Measurements from ENCODE around the gene NUDC. TPM values are rescaled to one million over a fixed set of nuclear protein-coding genes. Genes with fewer than 3 reads are reported as not detected.
A peak's percentile ranks its signal among the peaks of the same experiment; 100 is the strongest.
"Not testable (repeated sequence)": the region's sequence is repeated elsewhere in the genome, so short reads cannot be mapped to it uniquely, and the experiment has no call there.

The NUDC gene
- 10 to 100 TPM; 64.8 to 94.5 (median 68.1) TPM for total RNA-seq

GRCh38 chr1:26921540-26922430, at the start of gene NUDC:
Gene NUDC, plus strand, starts transcription at chr1:26921743. Its CDS starts 106 bp downstream, at chr1:26921849.
- TF ChIP-seq POLR2A (IDR thresholded peaks at IDR 0.05) (peak; percentile 79 to 86), CTCF (IDR thresholded peaks at IDR 0.05) (peak in 2 of 4 experiments; percentile 8 to 27), POLR2AphosphoS5 (IDR thresholded peaks at IDR 0.05) (peak; percentile 94), EP300 (IDR thresholded peaks at IDR 0.05) (no peak)
- H3K36me3 ChIP-seq: peaks cover 0 to 34% of the 10 kb centered on the region in 2 donors
- WGBS, 2 donors (ENCODE audit: low coverage in 1 of 2): 0 to 1% methylated on average over 7 to 34 of the region's 83 CpGs
- H3K27ac ChIP-seq: peak within 1 kb of the TSS; percentile 70 to 96 (median 92)
- ATAC-seq: peak; percentile 100
- no peaks in the 10 kb centered on the region for H3K27me3 ChIP-seq
- H3K4me1 ChIP-seq: peaks cover 0 to 31% (median 12%) of the 10 kb centered on the region in 3 donors
- no peaks in the 10 kb centered on the region for H3K9me3 ChIP-seq
- H3K4me3 ChIP-seq: peak within 1 kb of the TSS; percentile 73 to 97

- H3K27me3 ChIP-seq, H3K4me1 ChIP-seq, ATAC-seq, H3K9me3 ChIP-seq, H3K27ac ChIP-seq, H3K4me3 ChIP-seq: not testable (repeated sequence)
- 46 to 58% methylated on average over 2 of the region's 2 CpGs for WGBS, 2 donors (ENCODE audit: low coverage in 1 of 2)
- peaks cover 0 to 40% of the 10 kb centered on the region in 2 donors for H3K36me3 ChIP-seq
Measured at GRCh38 chr1:26873097-26873496, 48.4 kb upstream of the NUDC start.

GRCh38 chr1:26874896-26875295, 46.6 kb upstream of the NUDC start:
- no peak for TF ChIP-seq POLR2AphosphoS5 (IDR thresholded peaks at IDR 0.05)
- H3K4me1 ChIP-seq: peaks cover 0 to 7% (median 0%) of the 10 kb centered on the region in 3 donors

GRCh38 chr1:26877326-26877725, 44.2 kb upstream of the NUDC start:
- ATAC-seq: no peak
- Histone ChIP-seq H3K9me3 (no peaks in the 10 kb centered on the region), H3K36me3 (peaks cover 0 to 82% of the 10 kb centered on the region in 2 donors), H3K27ac (no peak overlapping the region), H3K27me3 (no peaks in the 10 kb centered on the region), H3K4me3 (no peak overlapping the region), H3K4me1 (peaks cover 0 to 7% (median 0%) of the 10 kb centered on the region in 3 donors)
- 51 to 71% methylated on average over 2 of the region's 2 CpGs for WGBS, 2 donors (ENCODE audit: low coverage in 1 of 2)
- TF ChIP-seq POLR2AphosphoS5 (IDR thresholded peaks at IDR 0.05): no peak
- TF ChIP-seq CTCF (IDR thresholded peaks at IDR 0.05): no peak

More at GRCh38 chr1:26874896-26875295, 46.6 kb upstream of the NUDC start:
- no peak for ATAC-seq
- H3K36me3 ChIP-seq: peaks cover 0 to 58% of the 10 kb centered on the region in 2 donors
- no peaks in the 10 kb centered on the region for H3K27me3 ChIP-seq
- WGBS, 2 donors (ENCODE audit: low coverage in 1 of 2): 65 to 86% methylated on average over 1 to 2 of the region's 4 CpGs
- H3K27ac ChIP-seq: no peak overlapping the region
- no peak overlapping the region for H3K4me3 ChIP-seq
- H3K9me3 ChIP-seq: no peaks in the 10 kb centered on the region

- peaks cover 0 to 99% of the 10 kb centered on the region in 2 donors for H3K36me3 ChIP-seq
- peaks cover 0 to 7% (median 0%) of the 10 kb centered on the region in 3 donors for H3K4me1 ChIP-seq
- no peaks in the 10 kb centered on the region for H3K9me3 ChIP-seq
- TF ChIP-seq CTCF (IDR thresholded peaks at IDR 0.05): no peak
- no peak for TF ChIP-seq POLR2AphosphoS5 (IDR thresholded peaks at IDR 0.05)
- no peak for TF ChIP-seq POLR2A (IDR thresholded peaks at IDR 0.05)
- TF ChIP-seq EP300 (IDR thresholded peaks at IDR 0.05): no peak
- no peak overlapping the region for H3K27ac ChIP-seq
- H3K27me3 ChIP-seq: no peaks in the 10 kb centered on the region
- no peak overlapping the region for H3K4me3 ChIP-seq
- 89% methylated on average over 4 of the region's 4 CpGs; no CpG with 5 or more reads in 1 of the 2 donors for WGBS, 2 donors (ENCODE audit: low coverage in 1 of 2)
- ATAC-seq: no peak
Measured at GRCh38 chr1:26879793-26880192, 41.8 kb upstream of the NUDC start.

- not testable (repeated sequence) for H3K4me1 ChIP-seq, H3K27ac ChIP-seq, H3K4me3 ChIP-seq, ATAC-seq, H3K27me3 ChIP-seq, H3K9me3 ChIP-seq
- 100% methylated on average over 3 of the region's 6 CpGs; no CpG with 5 or more reads in 1 of the 2 donors for WGBS, 2 donors (ENCODE audit: low coverage in 1 of 2)
- peaks cover 0 to 100% of the 10 kb centered on the region in 2 donors for H3K36me3 ChIP-seq
Measured at GRCh38 chr1:26881611-26882010, 39.9 kb upstream of the NUDC start.
